Cortex of kidney (tissue), 1 donor: Measurements from ENCODE around the gene SLC26A6.

Experiments
- DNase-seq: peaks from one replicate; lab custom pipeline; 2025; lab: John Stamatoyannopoulos, UW

Gene SLC26A6

DNA sequence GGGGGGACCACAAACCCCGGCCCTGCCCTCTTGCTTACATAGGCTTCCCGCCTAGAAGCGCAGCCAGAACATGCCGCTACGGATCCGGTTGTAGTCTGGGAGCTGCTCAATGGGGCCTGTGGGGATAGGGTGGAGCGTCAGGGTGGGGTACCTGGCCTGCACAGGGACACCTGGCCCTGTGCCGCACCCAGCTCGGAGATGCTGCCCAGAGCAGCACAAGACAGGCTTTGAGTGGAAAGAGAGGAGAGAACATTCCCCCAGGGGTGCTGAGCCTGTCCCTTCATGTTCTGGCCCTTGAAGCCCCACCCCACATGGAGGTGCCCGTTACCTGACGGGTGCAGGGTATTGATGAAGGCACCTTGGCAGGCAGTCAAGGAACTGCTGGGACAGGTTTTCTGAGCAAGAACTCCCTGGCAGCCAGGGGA, 36.2 kb downstream of the SLC26A6 start:
- no peak for DNase-seq

DNA sequence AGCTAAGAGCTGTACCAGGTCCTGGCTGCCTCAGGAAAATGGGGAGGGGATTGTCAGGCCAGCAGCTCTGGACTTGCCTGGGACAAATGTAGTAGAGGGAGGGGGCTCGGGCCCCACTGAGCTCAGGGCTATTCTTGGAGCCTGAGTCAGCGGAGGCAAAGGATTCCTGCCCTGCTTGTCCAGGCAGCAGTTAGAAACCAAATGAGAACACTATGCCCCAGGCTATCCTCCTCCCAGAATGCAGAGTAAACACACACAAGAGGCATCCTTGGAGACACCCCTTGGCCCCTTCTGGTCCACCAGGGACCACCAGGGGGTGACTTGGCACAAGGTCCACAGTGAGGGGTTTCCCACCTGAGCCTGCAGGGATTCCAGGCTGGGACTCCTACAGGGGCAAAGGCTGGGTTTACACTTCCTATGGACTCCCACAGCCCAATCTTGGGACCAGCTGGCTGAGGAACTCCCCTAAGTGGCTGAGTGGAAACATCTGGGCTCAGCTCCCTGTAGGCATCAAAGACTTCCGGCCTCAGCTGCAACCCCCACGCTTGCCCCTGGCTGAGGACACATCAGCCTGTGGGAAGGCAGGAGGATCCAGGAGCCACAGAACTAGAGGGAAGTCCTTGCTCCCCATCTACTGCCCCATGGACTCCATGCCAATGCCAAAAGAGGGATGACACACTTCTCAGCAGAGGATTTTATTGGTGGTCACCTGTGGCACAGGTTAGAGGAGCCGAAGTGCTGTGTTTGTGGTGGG, 36.8 kb downstream of the SLC26A6 start:
- no peak for DNase-seq

DNA sequence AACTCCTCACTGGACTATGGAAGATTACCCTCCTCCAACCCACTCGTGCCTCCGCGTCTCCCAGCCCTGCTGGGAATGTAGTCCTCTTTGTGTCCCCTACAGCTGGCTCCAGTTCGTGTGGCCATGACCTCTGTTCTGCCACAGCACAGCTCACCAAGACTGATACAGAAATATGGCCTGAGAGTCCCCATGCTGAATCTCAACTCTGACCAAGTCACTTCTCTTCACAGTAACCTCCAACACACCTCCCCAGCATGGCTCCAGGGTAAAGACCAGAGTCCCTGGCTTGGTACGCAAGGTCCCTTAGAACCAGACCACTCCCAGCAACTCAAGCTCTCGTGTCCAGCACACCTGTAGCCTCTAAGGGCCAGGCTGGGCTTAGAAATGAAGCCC, 37.9 kb downstream of the SLC26A6 start:
- DNase-seq = no peak

DNA sequence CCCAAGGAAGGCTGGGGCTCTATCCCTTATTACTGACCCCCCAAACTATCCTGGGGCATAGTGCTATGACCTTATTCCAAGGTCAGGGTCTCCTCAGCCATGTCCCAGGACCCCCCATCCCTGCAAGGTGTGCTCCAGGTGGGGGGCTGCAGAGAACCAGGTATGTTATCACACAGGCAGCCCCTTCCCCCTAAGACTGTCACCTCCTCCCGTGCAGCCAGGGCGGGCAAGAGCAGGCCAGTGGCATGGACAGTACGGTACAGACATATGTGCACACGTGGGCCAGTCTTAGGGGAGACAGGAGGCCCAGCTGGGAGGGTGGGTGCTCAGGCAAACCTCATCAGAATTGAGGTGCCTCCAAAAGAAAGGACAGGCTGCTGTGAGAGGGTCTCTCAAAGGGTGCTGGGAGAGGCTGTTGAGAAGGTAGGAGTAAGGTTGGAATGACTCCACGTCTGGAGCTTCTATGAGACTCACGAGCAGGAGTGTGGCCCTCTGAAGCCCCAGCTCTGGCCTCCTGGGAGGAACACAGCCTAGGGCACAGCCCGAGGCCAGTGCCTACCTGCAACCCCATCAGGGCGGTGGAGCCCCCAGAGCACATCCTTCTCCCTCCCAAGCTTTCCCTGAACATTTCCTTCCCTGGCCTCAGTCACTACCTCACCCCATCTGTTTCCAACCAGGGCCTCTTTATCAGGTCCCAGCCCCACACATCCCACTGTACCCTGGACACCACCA, 38.4 kb downstream of the SLC26A6 start:
- no peak for DNase-seq

DNA sequence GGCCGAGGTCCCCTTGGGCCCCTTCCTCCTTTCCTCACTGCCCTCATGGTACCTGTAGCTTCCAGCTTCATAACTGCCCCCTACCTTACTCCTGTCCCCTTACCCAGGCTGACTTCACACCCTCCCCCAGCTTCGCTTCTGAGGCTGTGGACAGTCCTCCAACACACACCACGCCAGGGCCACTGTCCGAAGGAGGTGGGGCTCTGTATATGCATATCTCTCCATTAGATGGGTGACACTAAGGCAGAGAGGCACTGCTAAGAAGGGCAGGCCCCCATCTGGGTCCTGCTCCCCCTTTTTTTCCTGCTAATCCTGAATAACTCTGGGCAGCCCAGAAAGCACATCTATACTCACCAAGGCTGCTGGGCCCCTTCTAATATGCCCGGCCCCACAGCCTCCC, 39.1 kb downstream of the SLC26A6 start:
- DNase-seq = no peak

DNA sequence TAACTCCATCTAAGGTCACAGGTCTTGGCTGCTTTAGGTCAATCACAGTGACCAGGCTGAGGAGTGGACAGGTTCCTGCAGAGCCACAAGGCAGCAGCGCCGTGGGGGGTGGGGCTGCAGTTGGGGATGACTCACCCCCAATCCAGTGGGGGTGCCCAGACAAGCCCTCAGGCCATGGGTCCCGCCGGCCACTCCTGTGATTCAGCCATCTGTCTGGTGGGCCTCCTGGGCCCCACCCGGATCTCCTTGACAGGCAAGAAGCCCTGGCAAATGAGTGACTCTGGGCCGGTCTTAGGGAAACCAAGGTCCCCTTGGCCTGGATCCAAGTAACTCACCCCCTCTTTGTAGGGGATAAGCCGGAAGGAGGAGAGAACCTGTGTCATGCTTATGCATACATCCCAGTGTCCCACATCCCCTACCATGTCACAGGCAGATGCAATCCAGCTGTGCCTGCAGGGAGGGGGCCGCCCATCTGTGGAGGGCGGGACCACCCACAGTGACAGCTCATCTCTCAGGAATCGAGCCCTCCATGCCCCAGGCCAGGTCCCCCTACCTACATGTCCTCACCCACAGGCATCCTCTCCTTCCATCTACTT, 39.6 kb downstream of the SLC26A6 start:
- no peak for DNase-seq

DNA sequence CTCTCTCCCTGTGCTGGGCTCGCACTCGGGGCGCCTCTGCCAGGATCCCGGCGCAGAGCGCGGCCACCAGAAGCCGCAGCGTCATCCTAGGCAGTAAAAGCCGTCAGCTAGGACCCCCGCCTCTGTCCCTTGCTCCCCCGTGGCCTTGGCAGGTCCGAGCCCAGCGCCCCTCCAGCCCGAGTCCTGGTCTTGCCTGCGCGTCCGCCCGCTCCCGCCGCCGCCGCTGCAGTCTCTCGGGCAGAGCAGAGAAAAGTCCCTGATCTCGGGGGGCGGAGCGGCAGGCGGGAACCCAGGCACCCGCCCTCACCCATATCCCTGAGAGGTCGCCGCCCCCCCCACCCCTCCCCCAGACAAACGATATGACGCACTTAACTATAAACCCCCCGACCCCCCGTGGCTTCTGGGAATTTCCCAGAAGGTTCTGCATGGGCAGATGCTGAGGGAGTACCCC, 40.2 kb downstream of the SLC26A6 start, which contains the start of gene COL7A1:
COL7A1 (minus strand) TSS at position 255 of the 451 bp plus-strand sequence; CDS start at position 85, 170 bp downstream.
- DNase-seq = no peak

DNA sequence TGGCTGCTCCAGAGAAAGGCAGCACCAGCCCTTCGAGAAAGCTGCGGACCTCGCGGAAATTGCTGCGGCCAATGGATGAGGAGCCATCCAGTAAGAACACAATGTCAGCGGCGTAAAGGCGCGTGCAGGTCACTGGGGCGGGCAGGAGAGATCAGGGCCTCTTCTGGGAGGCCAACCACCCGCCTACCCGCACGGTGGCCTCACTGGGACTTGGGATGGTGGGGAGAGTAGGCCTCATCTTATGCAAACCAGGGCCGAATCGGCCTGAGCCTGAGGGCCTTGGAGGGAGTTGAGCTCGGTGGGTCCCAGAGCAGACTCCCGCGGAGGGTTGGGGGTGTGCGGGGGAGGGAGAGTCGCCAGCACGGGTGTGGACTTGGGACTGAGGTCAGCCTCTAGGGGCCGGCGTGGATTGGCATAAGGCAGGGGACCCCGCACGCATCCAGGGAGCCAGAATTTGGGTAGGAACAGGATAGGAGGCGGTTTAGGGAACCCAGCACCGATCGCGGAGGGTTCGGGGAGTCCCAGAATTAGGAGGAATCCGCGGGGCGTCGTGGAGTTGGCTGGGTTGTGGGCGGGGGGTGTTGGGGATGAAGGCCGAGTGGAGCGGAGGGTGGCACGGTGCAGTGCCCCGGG, 40.7 kb downstream of the SLC26A6 start:
- DNase-seq = no peak

DNA sequence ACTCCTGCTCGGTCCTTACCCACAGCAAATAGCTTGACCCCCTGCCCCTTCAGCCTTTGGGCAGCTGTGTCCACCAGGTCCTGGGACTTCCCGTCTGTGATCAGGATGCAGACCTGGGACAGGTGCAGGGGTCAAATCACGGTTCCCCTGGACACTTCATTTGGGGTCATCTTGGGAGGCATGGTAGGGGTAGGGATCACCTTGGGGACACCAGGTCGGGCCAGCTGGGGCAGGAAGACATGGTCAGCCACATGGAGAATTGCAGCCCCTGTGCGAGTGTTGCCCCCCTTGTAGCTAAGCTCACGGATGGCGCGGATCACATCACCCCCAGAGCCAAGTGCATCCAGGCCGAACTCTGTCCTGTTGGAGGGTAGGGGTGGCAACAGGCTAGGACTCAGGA, 41.9 kb downstream of the SLC26A6 start:
- no peak for DNase-seq

DNA sequence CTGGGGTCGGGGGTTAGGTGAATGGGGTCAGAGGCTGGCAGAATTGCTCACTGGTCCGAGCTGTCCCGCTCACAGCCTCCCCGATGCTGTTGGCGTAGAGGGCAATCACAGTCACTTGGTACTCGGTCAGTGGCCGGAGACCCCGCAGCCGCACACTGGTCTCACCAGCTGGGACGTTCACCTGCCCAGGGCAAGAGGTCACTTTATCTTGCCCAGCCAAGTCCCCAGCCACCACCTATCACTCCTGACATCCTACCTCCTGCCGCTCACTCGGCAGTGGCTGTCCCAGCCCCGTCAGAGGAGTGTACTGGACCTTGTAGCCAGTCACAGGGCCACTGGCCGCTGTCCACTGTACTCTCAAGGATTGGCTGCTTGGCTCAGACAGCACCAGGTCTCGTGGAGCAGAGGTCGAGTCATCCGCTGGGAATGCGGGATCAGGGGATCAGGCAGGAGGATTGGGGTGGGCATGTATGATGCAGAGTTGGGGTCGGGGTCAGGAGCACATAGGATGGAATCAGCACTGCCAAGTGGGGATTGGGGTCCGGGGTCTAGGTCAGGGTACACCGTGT, 42.7 kb downstream of the SLC26A6 start:
- no peak for DNase-seq

DNA sequence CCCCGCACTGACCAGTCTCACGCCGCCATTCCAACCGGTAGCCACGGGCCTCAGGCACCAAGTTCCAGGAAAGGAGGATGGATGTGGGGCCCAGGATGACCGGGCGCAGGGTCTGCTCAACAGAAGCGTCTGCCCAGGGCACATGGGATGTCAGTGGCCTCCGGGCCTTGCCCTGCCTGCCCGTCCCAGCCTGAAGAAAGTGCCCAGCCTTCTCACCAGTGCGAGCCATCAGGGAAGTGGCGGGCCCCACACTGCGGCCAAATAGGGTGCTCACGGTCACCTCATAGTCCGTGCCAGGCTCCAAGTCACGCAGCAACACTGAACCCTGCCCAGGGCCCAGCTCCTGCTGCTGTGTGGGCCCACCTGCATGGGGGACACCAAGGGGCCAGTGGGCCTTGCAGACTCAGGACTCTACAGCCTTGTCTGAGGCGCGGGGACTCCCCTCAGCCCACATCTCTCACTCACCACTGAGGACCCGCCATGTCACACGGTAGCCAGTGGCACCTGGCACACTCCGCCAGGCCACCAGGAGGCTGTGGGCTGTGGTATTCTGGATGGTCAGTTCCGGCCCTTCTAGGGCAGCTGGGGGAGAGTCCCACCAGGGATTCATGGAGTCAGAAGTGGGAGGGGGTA, 43.3 kb downstream of the SLC26A6 start:
- no peak for DNase-seq

DNA sequence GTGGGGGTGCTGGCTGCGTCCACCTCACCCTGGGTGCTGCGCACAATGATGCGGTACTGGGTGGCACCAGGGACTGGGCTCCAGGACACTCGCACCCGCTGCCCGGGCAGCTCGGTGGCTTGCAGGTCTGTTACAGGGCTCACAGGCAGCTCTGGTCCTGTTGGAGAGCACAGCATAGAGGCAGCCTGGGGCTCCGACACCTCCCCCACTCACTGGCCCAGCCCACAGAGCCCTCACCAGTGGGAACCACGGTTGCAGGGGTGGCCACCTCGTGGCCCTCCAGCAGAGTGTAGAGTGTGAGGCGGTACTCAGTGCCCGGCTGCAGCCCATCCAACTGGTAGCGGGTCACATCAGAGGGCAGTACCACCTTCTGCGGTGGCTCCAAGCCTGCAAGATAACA, 43.8 kb downstream of the SLC26A6 start:
- DNase-seq = no peak

DNA sequence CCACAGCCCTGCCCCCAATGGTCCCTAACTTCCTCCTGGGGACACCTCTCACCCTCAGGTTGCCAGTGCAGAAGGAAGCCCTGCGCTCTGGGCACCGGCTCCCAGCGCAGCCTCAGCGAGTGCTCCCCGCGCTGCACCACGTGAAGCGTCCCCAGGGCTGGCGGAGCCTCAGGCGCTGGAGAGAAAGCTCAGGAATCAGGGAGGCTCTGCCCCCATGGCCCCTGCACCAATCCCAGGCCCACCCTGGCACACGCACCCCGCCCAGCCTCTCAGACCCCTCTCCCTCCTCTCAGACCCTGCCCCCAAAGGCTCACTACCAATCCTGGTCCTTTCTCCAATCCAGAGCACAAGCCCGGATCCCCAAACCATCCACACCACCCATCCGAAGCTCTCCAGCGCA, 47.0 kb downstream of the SLC26A6 start:
- no peak for DNase-seq

DNA sequence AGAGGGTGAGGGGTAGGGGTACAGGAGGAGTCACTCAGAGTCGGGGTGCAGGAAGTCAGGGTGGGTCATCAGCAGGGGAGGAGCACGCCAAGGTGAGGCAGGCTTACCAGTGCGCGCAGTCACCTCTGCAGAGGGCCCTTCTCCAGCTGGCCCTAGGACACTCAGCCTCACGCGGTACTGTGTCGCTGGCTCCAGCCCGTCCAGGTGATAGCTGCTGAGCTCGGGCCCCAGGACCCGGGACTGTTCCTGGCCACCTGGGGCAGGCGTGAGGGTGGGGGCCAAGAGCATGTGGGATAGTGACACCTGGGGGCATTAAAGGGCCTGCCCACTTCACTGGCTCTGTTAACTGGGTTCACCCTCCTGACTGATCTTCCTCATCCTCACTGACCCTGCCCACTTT, 47.6 kb downstream of the SLC26A6 start:
- DNase-seq = no peak

DNA sequence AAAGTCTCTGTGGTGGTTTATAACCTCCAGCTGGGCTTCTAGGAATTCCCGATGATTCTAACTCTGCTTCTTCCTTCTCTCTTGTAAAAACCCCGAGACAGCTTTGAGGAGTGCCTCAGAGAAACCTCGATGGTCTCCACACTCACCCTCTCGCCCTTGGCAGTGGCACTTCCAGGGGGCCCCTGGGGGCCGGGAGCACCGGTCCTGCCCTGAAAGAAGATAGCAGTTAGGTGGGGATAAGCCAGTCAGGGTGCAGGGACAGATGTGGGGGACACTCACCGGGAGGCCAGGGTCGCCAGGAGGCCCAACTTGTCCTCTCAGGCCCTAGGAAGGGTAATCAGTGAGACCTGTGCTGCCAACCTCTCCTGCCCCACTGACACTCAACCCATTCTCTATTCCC, 49.9 kb downstream of the SLC26A6 start:
- no peak for DNase-seq

DNA sequence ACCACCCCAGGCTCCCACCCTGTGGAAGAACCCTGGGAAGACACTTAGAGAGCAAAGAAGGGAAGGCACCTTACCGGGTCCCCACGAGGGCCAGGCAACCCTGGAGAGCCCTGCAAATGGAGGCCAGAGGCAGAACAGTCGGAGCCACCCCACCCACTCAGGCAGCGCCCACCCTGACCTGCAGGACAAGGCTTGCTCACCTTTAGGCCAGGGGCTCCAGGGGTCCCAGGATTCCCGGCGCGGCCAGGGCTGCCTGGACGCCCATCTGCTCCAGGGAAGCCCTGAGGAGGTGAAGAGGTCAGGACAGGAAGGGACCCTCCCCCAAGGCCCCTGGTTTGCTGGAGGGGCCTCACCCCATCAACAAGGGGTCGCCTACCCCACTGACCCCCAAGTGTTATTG, 50.4 kb downstream of the SLC26A6 start:
- no peak for DNase-seq

DNA sequence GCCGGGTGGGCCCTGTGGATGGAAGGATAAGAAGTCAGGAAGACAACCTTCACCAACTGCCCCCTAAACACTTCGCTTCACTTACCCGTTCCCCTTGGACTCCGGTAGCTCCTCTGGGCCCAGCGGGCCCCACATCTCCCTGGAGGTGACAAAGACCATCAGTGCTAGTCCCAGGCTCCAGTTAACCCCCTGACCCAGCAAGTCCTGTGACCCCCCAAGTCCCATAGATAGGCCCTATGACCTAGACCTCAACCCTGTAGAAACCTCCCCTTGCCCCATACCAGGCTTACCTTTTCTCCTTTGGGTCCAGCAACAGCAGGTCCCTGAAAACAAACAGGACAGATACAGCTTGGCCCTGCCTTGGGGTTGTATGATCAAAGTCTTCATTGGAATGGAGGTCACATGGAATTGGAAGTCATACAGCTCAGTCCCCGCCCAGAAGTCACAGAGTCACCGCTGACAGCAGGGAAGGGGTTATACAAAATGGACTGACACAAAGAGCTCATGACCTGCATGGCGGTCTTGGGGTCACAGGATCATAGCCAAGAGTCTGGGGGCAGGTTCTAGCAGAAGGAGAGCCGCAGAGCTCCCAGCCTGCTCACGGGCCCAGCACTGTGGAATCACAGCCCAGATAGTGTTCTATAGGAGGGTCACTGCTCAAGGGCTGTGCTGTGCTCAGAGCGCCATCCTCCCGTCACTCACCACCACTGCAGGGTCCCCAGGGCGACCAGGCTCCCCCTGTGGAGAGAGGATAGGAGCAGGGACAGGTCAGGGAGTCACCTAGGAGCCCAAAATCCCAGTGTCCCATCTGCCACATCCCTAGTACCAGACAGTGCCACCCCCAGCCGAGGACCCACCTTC, 53.4 kb downstream of the SLC26A6 start:
- DNase-seq = no peak

DNA sequence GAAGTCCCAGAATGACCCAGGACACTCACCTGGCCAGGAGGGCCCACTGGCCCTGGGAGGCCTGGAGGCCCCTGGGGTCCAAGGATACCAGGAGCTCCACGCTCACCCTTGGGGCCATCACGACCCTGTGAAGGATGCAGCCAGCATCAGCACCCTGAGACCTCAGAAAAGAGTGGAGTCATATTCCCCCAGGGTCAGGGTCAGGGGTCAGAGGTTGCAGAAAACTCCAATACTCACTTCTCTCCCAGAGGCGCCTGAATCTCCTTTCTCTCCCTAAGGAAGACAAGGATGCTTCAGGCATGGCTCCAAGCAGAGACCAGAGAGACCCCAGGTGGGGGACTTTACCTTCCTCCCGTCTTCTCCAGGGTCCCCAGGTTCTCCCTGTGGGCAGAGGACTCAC, 58.6 kb downstream of the SLC26A6 start:
- no peak for DNase-seq
